ENCODE results near the gene ATCAY. TPM values are rescaled to one million over a fixed set of nuclear protein-coding genes. Genes with fewer than 3 reads are reported as not detected.
"Not testable (repeated sequence)": the region's sequence is repeated elsewhere in the genome, so short reads cannot be mapped to it uniquely, and the experiment has no call there.

Gene ATCAY
- total RNA-seq, 1 donor from 2014 or later: 15.8 TPM

GRCh38 chr19:3893509-3894179 lies 13.2 kb downstream of the ATCAY start:
- no peak overlapping the region for H3K4me3 Mint-ChIP-seq
- no peak for DNase-seq (ENCODE audit: low spot score)
- H3K27ac Mint-ChIP-seq: no peak overlapping the region
- no peak overlapping the region for H3K4me3 ChIP-seq
- TF ChIP-seq CTCF (IDR thresholded peaks at IDR 0.05) (no peak), EZH2phosphoT487 (IDR thresholded peaks at IDR 0.05) (no peak), EZH2 (IDR thresholded peaks at IDR 0.05) (no peak)
- H3K4me2 ChIP-seq: no peak overlapping the region
- peaks cover 4% of the 10 kb centered on the region for H3K27me3 Mint-ChIP-seq (ENCODE audit: insufficient read depth, low read depth)
- H3F3A ChIP-seq (ENCODE audit: low read depth): no peaks in the 10 kb centered on the region
- no peaks in the 10 kb centered on the region for H4K20me1 ChIP-seq (ENCODE audit: low read depth)
- H3K9me3 ChIP-seq (ENCODE audit: low read depth): peaks cover 4% of the 10 kb centered on the region
- H3K27me3 ChIP-seq: no peaks in the 10 kb centered on the region
- no peaks in the 10 kb centered on the region for H3K79me2 ChIP-seq (ENCODE audit: low read depth)
- H3K9me3 Mint-ChIP-seq: peaks cover 3% of the 10 kb centered on the region
- H3K36me3 Mint-ChIP-seq: peaks cover 3% of the 10 kb centered on the region
- H2AFZ ChIP-seq (replicated peaks): no peak overlapping the region
- no peak overlapping the region for H3K27ac ChIP-seq
- H3K4me1 Mint-ChIP-seq: no peaks in the 10 kb centered on the region
- no peak overlapping the region for H3K9ac ChIP-seq
- H3K4me1 ChIP-seq: no peaks in the 10 kb centered on the region
- H3K36me3 ChIP-seq: peaks cover 4% of the 10 kb centered on the region

DNA sequence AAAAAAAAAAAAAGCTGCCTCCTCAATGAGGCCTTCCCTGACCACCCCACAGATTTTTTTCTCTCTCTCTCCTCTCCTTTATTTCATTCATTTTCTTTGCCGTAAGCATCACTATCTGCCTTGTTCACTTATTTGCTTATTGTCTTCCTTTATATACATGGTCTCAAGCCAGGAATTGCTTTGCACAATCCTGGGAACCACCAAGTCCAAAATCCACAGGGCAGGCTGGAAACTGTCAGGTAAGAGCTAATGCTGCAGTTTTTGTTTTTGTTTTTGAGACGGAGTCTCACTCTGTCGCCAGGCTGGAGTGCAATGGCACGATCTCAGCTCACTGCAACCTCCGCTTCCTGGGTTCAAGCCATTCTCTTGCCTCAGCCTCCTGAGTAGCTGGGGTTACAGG lies 14.5 kb downstream of the ATCAY start:
- not testable (repeated sequence) for H4K20me1 ChIP-seq (ENCODE audit: low read depth); DNase-seq (ENCODE audit: low spot score); H3K27ac Mint-ChIP-seq; H3K4me1 Mint-ChIP-seq; H3K4me1 ChIP-seq; H3K36me3 ChIP-seq; H3K9ac ChIP-seq; H3K4me3 ChIP-seq; H3K4me2 ChIP-seq; H3K27me3 Mint-ChIP-seq (ENCODE audit: insufficient read depth, low read depth); H3K4me3 Mint-ChIP-seq; H3K79me2 ChIP-seq (ENCODE audit: low read depth); H3K27ac ChIP-seq; H2AFZ ChIP-seq (replicated peaks); H3K36me3 Mint-ChIP-seq; H3F3A ChIP-seq (ENCODE audit: low read depth); H3K9me3 ChIP-seq (ENCODE audit: low read depth); H3K9me3 Mint-ChIP-seq; H3K27me3 ChIP-seq

GRCh38 chr19:3895788-3896187 lies 15.3 kb downstream of the ATCAY start:
- no peak overlapping the region for H3K4me3 Mint-ChIP-seq
- H3K4me1 ChIP-seq: no peaks in the 10 kb centered on the region
- H3F3A ChIP-seq (ENCODE audit: low read depth): no peaks in the 10 kb centered on the region
- no peak for DNase-seq (ENCODE audit: low spot score)
- H3K27me3 ChIP-seq: no peaks in the 10 kb centered on the region
- peaks cover 4% of the 10 kb centered on the region for H3K27me3 Mint-ChIP-seq (ENCODE audit: insufficient read depth, low read depth)
- TF ChIP-seq EZH2phosphoT487 (IDR thresholded peaks at IDR 0.05): no peak
- no peak for TF ChIP-seq EZH2 (IDR thresholded peaks at IDR 0.05)
- TF ChIP-seq CTCF (IDR thresholded peaks at IDR 0.05): no peak
- H3K36me3 ChIP-seq: peaks cover 4% of the 10 kb centered on the region
- H4K20me1 ChIP-seq (ENCODE audit: low read depth): no peaks in the 10 kb centered on the region
- H3K9me3 Mint-ChIP-seq: peaks cover 6% of the 10 kb centered on the region
- no peaks in the 10 kb centered on the region for H3K4me1 Mint-ChIP-seq
- no peak overlapping the region for H3K27ac ChIP-seq
- H3K36me3 Mint-ChIP-seq: peaks cover 3% of the 10 kb centered on the region
- H2AFZ ChIP-seq (replicated peaks): no peak overlapping the region
- no peak overlapping the region for H3K27ac Mint-ChIP-seq
- peaks cover 4% of the 10 kb centered on the region for H3K9me3 ChIP-seq (ENCODE audit: low read depth)
- H3K9ac ChIP-seq: no peak overlapping the region
- no peak overlapping the region for H3K4me3 ChIP-seq
- no peak overlapping the region for H3K4me2 ChIP-seq
- H3K79me2 ChIP-seq (ENCODE audit: low read depth): no peaks in the 10 kb centered on the region

DNA sequence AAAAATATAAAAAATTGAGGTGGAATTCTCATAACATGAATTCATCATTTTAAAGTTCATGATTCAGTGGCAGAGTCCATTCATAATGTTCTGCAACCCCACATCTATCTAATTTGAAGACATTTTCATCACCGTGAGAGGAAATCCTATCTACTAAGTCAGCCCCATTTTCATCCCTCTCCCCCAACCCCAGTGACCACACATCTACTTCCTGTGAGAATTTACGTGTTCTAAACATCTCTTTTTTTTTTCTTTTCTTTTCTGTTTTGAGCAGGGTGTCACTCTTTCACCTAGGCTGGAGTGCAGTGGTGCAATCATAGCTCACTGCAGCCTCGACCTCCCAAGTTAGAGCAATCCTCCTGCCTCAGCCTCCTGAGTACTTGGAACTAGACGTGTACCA lies 17.5 kb downstream of the ATCAY start:
- DNase-seq (ENCODE audit: low spot score): no peak
- Histone ChIP-seq H3K4me2 (no peak overlapping the region), H3K9me3 (ENCODE audit: low read depth) (peaks cover 4% of the 10 kb centered on the region), H3K9ac (no peak overlapping the region), H3K36me3 (peaks cover 4% of the 10 kb centered on the region), H3K4me1 (no peaks in the 10 kb centered on the region), H3K4me3 (no peak overlapping the region), H2AFZ (replicated peaks) (no peak overlapping the region), H3F3A (ENCODE audit: low read depth) (no peaks in the 10 kb centered on the region), H3K79me2 (ENCODE audit: low read depth) (no peaks in the 10 kb centered on the region), H4K20me1 (ENCODE audit: low read depth) (no peaks in the 10 kb centered on the region), H3K27me3 (no peaks in the 10 kb centered on the region), H3K27ac (no peak overlapping the region)
- no peaks in the 10 kb centered on the region for H3K4me1 Mint-ChIP-seq
- TF ChIP-seq CTCF (IDR thresholded peaks at IDR 0.05) (no peak), EZH2phosphoT487 (IDR thresholded peaks at IDR 0.05) (no peak), EZH2 (IDR thresholded peaks at IDR 0.05) (no peak)
- peaks cover 2% of the 10 kb centered on the region for H3K27me3 Mint-ChIP-seq (ENCODE audit: insufficient read depth, low read depth)
- H3K9me3 Mint-ChIP-seq: peaks cover 6% of the 10 kb centered on the region
- peaks cover 3% of the 10 kb centered on the region for H3K36me3 Mint-ChIP-seq
- no peak overlapping the region for H3K4me3 Mint-ChIP-seq
- no peak overlapping the region for H3K27ac Mint-ChIP-seq
